ENCODE data around the gene PFKFB1. TPM values are rescaled to one million over a fixed set of nuclear protein-coding genes. Genes with fewer than 3 reads are reported as not detected.
A peak's percentile ranks its signal among the peaks of the same experiment; 100 is the strongest.

Gene PFKFB1
- total and polyA plus RNA-seq, 2 of the 13 experiments (the other 11 are each of a cell fraction or from before 2014, with no cell fraction given), result 1.5 to 2.9 TPM

GRCh38 chrX:55006827-55007621 is 13.0 kb upstream of the PFKFB1 start:
- WGBS (ENCODE audit: low lambda C conversion rate), result 91% methylated on average over 3 of the region's 18 CpGs
- DNase-seq (ENCODE audit: low spot score) (no peak), ATAC-seq (peak; percentile 59), FAIRE-seq (no peak)
- no peak overlapping the region for H3K4me3 ChIP-seq (replicated peaks in 1 of 3; ENCODE audit: insufficient read depth in 1 of 3, low read depth in 2 of 3, low read length in 3 of 3)
- H3K9me3 ChIP-seq (ENCODE audit: low read length), result no peaks in the 10 kb centered on the region
- 0 out of 2 replicates have a peak overlapping the region, but pooled peaks have one; percentile 33 for H3K4me2 ChIP-seq (ENCODE audit: low read depth, low read length)
- BruUV-seq (replicated peaks), result no TSS peak
- H3K79me2 ChIP-seq (ENCODE audit: insufficient read depth, low read length), result no peaks in the 10 kb centered on the region
- H3K9ac ChIP-seq (ENCODE audit: insufficient read depth, low read depth, low read length), result no peak overlapping the region
- no peaks in the 10 kb centered on the region for H4K20me1 ChIP-seq (ENCODE audit: insufficient read depth, low read length)
- CTCF ChIA-PET (ENCODE audit: low intra/inter-chr PET ratio, low total read pairs), result no interaction called here
- peak overlapping the region; percentile 62 for H3K27ac ChIP-seq (ENCODE audit: extremely low read length, insufficient read depth, low read length)
- intact Hi-C loops (cut with micrococcal nuclease; ENCODE audit: unreplicated experiment), result no loop called here
- H3K27me3 ChIP-seq (ENCODE audit: control insufficient read depth in 1 of 2, insufficient read depth in 2 of 2, low read length in 2 of 2), result no peaks in the 10 kb centered on the region
- peaks cover 41% of the 10 kb centered on the region for H3K4me1 ChIP-seq (ENCODE audit: insufficient read depth, low read length)
- in situ Hi-C loops (cut with HindIII; ENCODE audit: extremely low pct_ligation_motif_present, low pct_unique_long_range_greater_than_20kb), result no loop called here
- TF ChIP-seq SALL1 (CRISPR knock-in tag; IDR thresholded peaks at IDR 0.05), result 0 out of 2 replicates have a peak, but pooled peaks have one; percentile 18
- peak; percentile 32; the same call in 1 of the 2 replicates for TF ChIP-seq ZNF687 (CRISPR knock-in tag; IDR thresholded peaks at IDR 0.05)
- TF ChIP-seq ZNF883 (CRISPR knock-in tag; IDR thresholded peaks at IDR 0.05; ENCODE audit: not compliant biosample characterization), result no peak
- H2AFZ ChIP-seq (ENCODE audit: low read length), result no peak overlapping the region
- peaks cover 0 to 5% of the 10 kb centered on the region in 2 experiments; a peak in 3 of 5 replicates for H3K36me3 ChIP-seq (replicated peaks in 1 of 2; ENCODE audit: control insufficient read depth in 1 of 2, insufficient read depth in 2 of 2, low read length in 2 of 2)
- POLR2A ChIA-PET, result interaction anchor here (1.2 to 4.3 kb wide), 6 partner anchors 7 to 367 kb away, joined by 3 to 21 read pairs (median 6); partner anchors contain the start of genes APEX2 and PFKFB1

All from HepG2 (cell line).